HT-29 (cell line): ENCODE data around the gene MLLT1. TPM values are rescaled to one million over a fixed set of nuclear protein-coding genes. Genes with fewer than 3 reads are reported as not detected.

Experiments used
- DNase-seq: peaks from one replicate; pipeline ENCODE4 v3.0.0-alpha.2; 2015; ENCODE audit warnings: low spot score
- total RNA-seq: library from RNA; depleted of rRNA; stranded (reverse); fragments of >200 nt; shearing (Covaris generic); gene quantifications from 2 replicates; pipeline ENCODE4 v1.2.3, GENCODE V29; 2014

The MLLT1 gene
- total RNA-seq, 1 experiment from 2014 or later: 27.4 TPM

- no peak for DNase-seq
These were observed 56.1 kb downstream of the MLLT1 start for GRCh38 chr19:6223461-6224307.

GRCh38 chr19:6222884-6223283, 56.9 kb downstream of the MLLT1 start:
- no peak for DNase-seq

- no peak for DNase-seq
These were observed 57.7 kb downstream of the MLLT1 start for GRCh38 chr19:6221878-6222746.

GRCh38 chr19:6221220-6221877, 58.4 kb downstream of the MLLT1 start:
- DNase-seq: no peak

- DNase-seq: no peak
These were observed 59.2 kb downstream of the MLLT1 start for GRCh38 chr19:6220385-6221191.

GRCh38 chr19:6219586-6220290, 60.0 kb downstream of the MLLT1 start:
- no peak for DNase-seq

- DNase-seq: no peak
These were observed 60.6 kb downstream of the MLLT1 start for GRCh38 chr19:6219147-6219525.

GRCh38 chr19:6218491-6219146, 61.2 kb downstream of the MLLT1 start:
- peak; percentile 73 for DNase-seq

- no peak for DNase-seq
These were observed 61.9 kb downstream of the MLLT1 start for GRCh38 chr19:6217752-6218334.

GRCh38 chr19:6216996-6217751, 62.6 kb downstream of the MLLT1 start:
- no peak for DNase-seq

- DNase-seq: no peak
These were observed 63.4 kb downstream of the MLLT1 start for GRCh38 chr19:6216236-6216995.

GRCh38 chr19:6215701-6216235, 64.0 kb downstream of the MLLT1 start:
- no peak for DNase-seq

GRCh38 chr19:6214881-6215541, 64.8 kb downstream of the MLLT1 start:
- no peak for DNase-seq

GRCh38 chr19:6213696-6214641, 65.8 kb downstream of the MLLT1 start:
- no peak for DNase-seq

GRCh38 chr19:6213266-6213595, 66.5 kb downstream of the MLLT1 start:
- DNase-seq: no peak
